OCI-LY1 (cell line): ENCODE measurements around the gene MYOF.
"Not testable (repeated sequence)": the region's sequence is repeated elsewhere in the genome, so short reads cannot be mapped to it uniquely, and the experiment has no call there.

Experiments
- H2AFZ ChIP-seq: fragments of 200-600 bp; sonication (generic), shearing (Covaris generic); 2 replicates; pipeline ENCODE4 v1.6.0; 2014; ENCODE audit warnings: antibody characterized with exemption, mild to moderate bottlenecking, low read length
- H3F3A ChIP-seq: fragments of 200-600 bp; sonication (generic), shearing (Covaris generic); 2 replicates; pipeline ENCODE4 v1.6.0; 2014; ENCODE audit warnings: mild to moderate bottlenecking, antibody characterized with exemption, low read length, moderate library complexity; ENCODE audit not compliant: insufficient read depth
- H3K27ac ChIP-seq: fragments of 200-600 bp; sonication (generic); 2 replicates; pipeline ENCODE4 v1.5.1; 2014; ENCODE audit warnings: low read length, mixed run types, mild to moderate bottlenecking, low read depth; ENCODE audit not compliant: poor library complexity, severe bottlenecking
- H3K27me3 ChIP-seq: fragments of 200-600 bp; sonication (generic); 2 replicates; pipeline ENCODE4 v1.6.0; 2014; ENCODE audit warnings: antibody characterized with exemption, mild to moderate bottlenecking, low read length, moderate library complexity; ENCODE audit not compliant: insufficient read depth
- H3K36me3 ChIP-seq: fragments of 200-600 bp; sonication (generic); 2 replicates; pipeline ENCODE4 v1.6.1; 2014; ENCODE audit warnings: mild to moderate bottlenecking, antibody characterized with exemption, low read length, moderate library complexity, mixed read lengths; ENCODE audit not compliant: insufficient read depth
- H3K4me1 ChIP-seq: fragments of 200-600 bp; sonication (generic); 2 replicates; pipeline ENCODE4 v1.5.1; 2014; ENCODE audit warnings: mild to moderate bottlenecking, low read length, moderate library complexity; ENCODE audit not compliant: insufficient read depth, severe bottlenecking
- H3K4me2 ChIP-seq: fragments of 200-600 bp; sonication (generic), shearing (Covaris generic); 2 replicates; pipeline ENCODE4 v1.6.1; 2014; ENCODE audit warnings: low read length
- H3K4me3 ChIP-seq: fragments of 200-600 bp; sonication (generic); 2 replicates; pipeline ENCODE4 v1.5.1; 2014; ENCODE audit warnings: low read length, low read depth, mild to moderate bottlenecking, mixed read lengths; ENCODE audit not compliant: poor library complexity, severe bottlenecking
- H3K79me2 ChIP-seq: fragments of 200-600 bp; shearing (Covaris generic); 2 replicates; pipeline ENCODE4 v1.6.1; 2016; ENCODE audit warnings: mixed run types, low read length, mixed read lengths; ENCODE audit not compliant: insufficient read depth
- H3K9ac ChIP-seq: fragments of 200-600 bp; sonication (generic), shearing (Covaris generic); 2 replicates; pipeline ENCODE4 v1.6.1; 2014; ENCODE audit warnings: mild to moderate bottlenecking, low read length, mixed read lengths
- H3K9me2 ChIP-seq: fragments of 200-600 bp; sonication (generic), shearing (Covaris generic); 2 replicates; pipeline ENCODE4 v1.6.1; 2014; ENCODE audit warnings: low read depth, mild to moderate bottlenecking, low read length, mixed read lengths
- H3K9me3 ChIP-seq: fragments of 200-600 bp; shearing (Covaris generic); 2 replicates; pipeline ENCODE4 v1.6.1; 2014; ENCODE audit warnings: low read length, mixed read lengths
- H4K20me1 ChIP-seq: fragments of 200-600 bp; sonication (generic), shearing (Covaris generic); 2 replicates; pipeline ENCODE4 v1.6.0; 2016; ENCODE audit warnings: mild to moderate bottlenecking, low read length; ENCODE audit not compliant: insufficient read depth
- CTCF ChIP-seq: fragments of 200-600 bp; sonication (generic), shearing (Covaris generic); IDR thresholded peaks from 2 replicates; pipeline ENCODE4 v1.5.1; 2017; ENCODE audit warnings: mild to moderate bottlenecking, antibody characterized with exemption, low read length, moderate library complexity, mixed read lengths
- EZH2 ChIP-seq: fragments of 200-600 bp; sonication (generic), shearing (Covaris generic); IDR thresholded peaks from 2 replicates; pipeline ENCODE4 v1.8.0; 2017; ENCODE audit warnings: borderline replicate concordance, mixed run types, mild to moderate bottlenecking, antibody characterized with exemption, low read length, moderate library complexity, mixed read lengths

MYOF gene

GRCh38 chr10:93315246-93315645 lies 166.9 kb downstream of the MYOF start:
- Histone ChIP-seq H3F3A (no peaks in the 10 kb centered on the region), H3K9me3 (no peaks in the 10 kb centered on the region), H3K36me3 (no peaks in the 10 kb centered on the region), H3K79me2 (no peaks in the 10 kb centered on the region), H3K27me3 (no peaks in the 10 kb centered on the region), H3K4me1 (no peaks in the 10 kb centered on the region), H3K9ac (no peak overlapping the region), H3K27ac (no peak overlapping the region), H3K9me2 (no peaks in the 10 kb centered on the region), H3K4me3 (no peak overlapping the region), H4K20me1 (no peaks in the 10 kb centered on the region), H2AFZ (no peak overlapping the region), H3K4me2 (no peak overlapping the region)
- TF ChIP-seq EZH2 = no peak

GRCh38 chr10:93314656-93315055 lies 167.5 kb downstream of the MYOF start:
- H3K36me3 ChIP-seq, H3K27ac ChIP-seq, H3K79me2 ChIP-seq, H3K9me3 ChIP-seq, H3K9ac ChIP-seq, H4K20me1 ChIP-seq, H3F3A ChIP-seq, H3K4me3 ChIP-seq, H3K9me2 ChIP-seq, H2AFZ ChIP-seq, H3K27me3 ChIP-seq, H3K4me2 ChIP-seq, H3K4me1 ChIP-seq: not testable (repeated sequence)

GRCh38 chr10:93313798-93314197 lies 168.3 kb downstream of the MYOF start:
- Histone ChIP-seq H3K27ac (no peak overlapping the region), H3K36me3 (no peaks in the 10 kb centered on the region), H3K9me3 (no peaks in the 10 kb centered on the region), H3K27me3 (no peaks in the 10 kb centered on the region), H3K4me1 (no peaks in the 10 kb centered on the region), H3K9me2 (no peaks in the 10 kb centered on the region), H3K4me2 (no peak overlapping the region), H3K4me3 (no peak overlapping the region), H2AFZ (no peak overlapping the region), H3K9ac (no peak overlapping the region), H4K20me1 (no peaks in the 10 kb centered on the region), H3K79me2 (no peaks in the 10 kb centered on the region), H3F3A (no peaks in the 10 kb centered on the region)
- TF ChIP-seq CTCF (no peak), EZH2 (no peak)

GRCh38 chr10:93309062-93309461 lies 173.1 kb downstream of the MYOF start:
- H3K4me1 ChIP-seq = no peaks in the 10 kb centered on the region
- H4K20me1 ChIP-seq = no peaks in the 10 kb centered on the region
- H3F3A ChIP-seq = no peaks in the 10 kb centered on the region
- H3K9me2 ChIP-seq = no peaks in the 10 kb centered on the region
- no peaks in the 10 kb centered on the region for H3K79me2 ChIP-seq
- no peaks in the 10 kb centered on the region for H3K9me3 ChIP-seq
- H2AFZ ChIP-seq = no peak overlapping the region
- no peak overlapping the region for H3K9ac ChIP-seq
- H3K27ac ChIP-seq = no peak overlapping the region
- no peaks in the 10 kb centered on the region for H3K27me3 ChIP-seq
- no peak overlapping the region for H3K4me3 ChIP-seq
- TF ChIP-seq CTCF (no peak), EZH2 (no peak)
- no peak overlapping the region for H3K4me2 ChIP-seq
- no peaks in the 10 kb centered on the region for H3K36me3 ChIP-seq
